ENCODE results near the gene FGF7. TPM values are rescaled to one million over a fixed set of nuclear protein-coding genes. Genes with fewer than 3 reads are reported as not detected.

The FGF7 gene
- total and polyA plus RNA-seq, 2 donors (not counting 1 experiment from before 2014, with no cell fraction given), result 61.5 to 488 TPM

GRCh38 chr15:49421991-49422390 is 1.1 kb upstream of the FGF7 start:
- H3K79me2 ChIP-seq (ENCODE audit: control insufficient read depth, insufficient read depth, low read length), result peaks cover 33% of the 10 kb centered on the region
- H3K36me3 ChIP-seq (ENCODE audit: control insufficient read depth, insufficient read depth, low read length), result no peaks in the 10 kb centered on the region
- H3K27me3 ChIP-seq (ENCODE audit: control insufficient read depth, insufficient read depth, low read length), result no peaks in the 10 kb centered on the region
- H3K4me2 ChIP-seq (ENCODE audit: extremely low read depth, insufficient read depth, low read length), result no peak overlapping the region
- no peaks in the 10 kb centered on the region for H4K20me1 ChIP-seq (ENCODE audit: control insufficient read depth, extremely low read depth, insufficient read depth, low read length)
- no peaks in the 10 kb centered on the region for H3K4me1 ChIP-seq (ENCODE audit: control insufficient read depth, extremely low read depth, insufficient read depth, low read length)
- peak overlapping the region in 1 of 4 experiments; percentile 73 for H3K4me3 ChIP-seq (replicated peaks in 1 of 4; ENCODE audit: control extremely low read depth in 1 of 4, insufficient read depth in 1 of 4, low read depth in 3 of 4, low read length in 4 of 4)
- DNase-seq (ENCODE audit: low read depth in 2 of 2), result peak; percentile 65 to 88
- H2AFZ ChIP-seq (ENCODE audit: low read length), result no peak overlapping the region
- TF ChIP-seq EZH2 (IDR thresholded peaks at IDR 0.05; ENCODE audit: low read length, missing control alignments) (no peak), CTCF (conservative IDR thresholded peaks at IDR 0.05 in 1 of 2, IDR thresholded peaks at IDR 0.05 in 1 of 2; ENCODE audit: low read depth in 1 of 2, low read length in 2 of 2) (peak; percentile 54 to 73)
- no peak overlapping the region for H3K27ac ChIP-seq (ENCODE audit: insufficient read depth, low read length)
- no peaks in the 10 kb centered on the region for H3K9me3 ChIP-seq (ENCODE audit: control insufficient read depth, insufficient read depth, low read depth, low read length)
- no peak overlapping the region for H3K9ac ChIP-seq (ENCODE audit: insufficient read depth, low read length)

DNA sequence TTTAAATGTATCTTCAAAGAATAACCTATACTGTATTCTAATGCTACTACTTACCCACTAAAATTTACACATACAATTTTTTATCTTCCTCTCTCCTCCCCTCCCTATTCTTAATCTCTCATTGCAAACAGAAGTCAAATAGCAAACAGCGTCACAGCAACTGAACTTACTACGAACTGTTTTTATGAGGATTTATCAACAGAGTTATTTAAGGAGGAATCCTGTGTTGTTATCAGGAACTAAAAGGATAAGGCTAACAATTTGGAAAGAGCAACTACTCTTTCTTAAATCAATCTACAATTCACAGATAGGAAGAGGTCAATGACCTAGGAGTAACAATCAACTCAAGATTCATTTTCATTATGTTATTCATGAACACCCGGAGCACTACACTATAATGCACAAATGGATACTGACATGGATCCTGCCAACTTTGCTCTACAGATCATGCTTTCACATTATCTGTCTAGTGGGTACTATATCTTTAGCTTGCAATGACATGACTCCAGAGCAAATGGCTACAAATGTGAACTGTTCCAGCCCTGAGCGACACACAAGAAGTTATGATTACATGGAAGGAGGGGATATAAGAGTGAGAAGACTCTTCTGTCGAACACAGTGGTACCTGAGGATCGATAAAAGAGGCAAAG is 984 bp downstream of the FGF7 start:
- H3K4me1 ChIP-seq (ENCODE audit: control insufficient read depth, extremely low read depth, insufficient read depth, low read length), result no peaks in the 10 kb centered on the region
- H3K4me3 ChIP-seq (replicated peaks in 1 of 4; ENCODE audit: control extremely low read depth in 1 of 4, insufficient read depth in 1 of 4, low read depth in 3 of 4, low read length in 4 of 4), result peak overlapping the region; percentile 65 to 93 (median 72)
- no peaks in the 10 kb centered on the region for H3K9me3 ChIP-seq (ENCODE audit: control insufficient read depth, insufficient read depth, low read depth, low read length)
- peak in 1 of 2 donors; percentile 38 for DNase-seq (ENCODE audit: low read depth in 2 of 2)
- H2AFZ ChIP-seq (ENCODE audit: low read length), result no peak overlapping the region
- peak overlapping the region; percentile 71 for H3K27ac ChIP-seq (ENCODE audit: insufficient read depth, low read length)
- TF ChIP-seq CTCF (conservative IDR thresholded peaks at IDR 0.05 in 1 of 2, IDR thresholded peaks at IDR 0.05 in 1 of 2; ENCODE audit: low read depth in 1 of 2, low read length in 2 of 2) (no peak), EZH2 (IDR thresholded peaks at IDR 0.05; ENCODE audit: low read length, missing control alignments) (no peak)
- H3K36me3 ChIP-seq (ENCODE audit: control insufficient read depth, insufficient read depth, low read length), result no peaks in the 10 kb centered on the region
- H3K27me3 ChIP-seq (ENCODE audit: control insufficient read depth, insufficient read depth, low read length), result no peaks in the 10 kb centered on the region
- H3K79me2 ChIP-seq (ENCODE audit: control insufficient read depth, insufficient read depth, low read length), result peaks cover 42% of the 10 kb centered on the region
- H3K4me2 ChIP-seq (ENCODE audit: extremely low read depth, insufficient read depth, low read length), result peak overlapping the region; percentile 7
- no peaks in the 10 kb centered on the region for H4K20me1 ChIP-seq (ENCODE audit: control insufficient read depth, extremely low read depth, insufficient read depth, low read length)
- peak overlapping the region; percentile 26 for H3K9ac ChIP-seq (ENCODE audit: insufficient read depth, low read length)

GRCh38 chr15:49424954-49425353 is 1.9 kb downstream of the FGF7 start:
- peaks cover 6% of the 10 kb centered on the region for H3K4me1 ChIP-seq (ENCODE audit: control insufficient read depth, extremely low read depth, insufficient read depth, low read length)
- H3K27ac ChIP-seq (ENCODE audit: insufficient read depth, low read length), result peak overlapping the region; percentile 71
- TF ChIP-seq CTCF (conservative IDR thresholded peaks at IDR 0.05 in 1 of 2, IDR thresholded peaks at IDR 0.05 in 1 of 2; ENCODE audit: low read depth in 1 of 2, low read length in 2 of 2), result no peak
- no peak for TF ChIP-seq EZH2 (IDR thresholded peaks at IDR 0.05; ENCODE audit: low read length, missing control alignments)
- H3K79me2 ChIP-seq (ENCODE audit: control insufficient read depth, insufficient read depth, low read length), result peaks cover 51% of the 10 kb centered on the region
- H3K36me3 ChIP-seq (ENCODE audit: control insufficient read depth, insufficient read depth, low read length), result no peaks in the 10 kb centered on the region
- H3K9me3 ChIP-seq (ENCODE audit: control insufficient read depth, insufficient read depth, low read depth, low read length), result no peaks in the 10 kb centered on the region
- peak overlapping the region; percentile 42 for H3K4me2 ChIP-seq (ENCODE audit: extremely low read depth, insufficient read depth, low read length)
- H4K20me1 ChIP-seq (ENCODE audit: control insufficient read depth, extremely low read depth, insufficient read depth, low read length), result no peaks in the 10 kb centered on the region
- no peak overlapping the region for H2AFZ ChIP-seq (ENCODE audit: low read length)
- peak in 1 of 2 donors; percentile 61 for DNase-seq (ENCODE audit: low read depth in 2 of 2)
- no peaks in the 10 kb centered on the region for H3K27me3 ChIP-seq (ENCODE audit: control insufficient read depth, insufficient read depth, low read length)
- H3K9ac ChIP-seq (ENCODE audit: insufficient read depth, low read length), result no peak overlapping the region
- peak overlapping the region; percentile 65 to 93 (median 72) for H3K4me3 ChIP-seq (replicated peaks in 1 of 4; ENCODE audit: control extremely low read depth in 1 of 4, insufficient read depth in 1 of 4, low read depth in 3 of 4, low read length in 4 of 4)

Measured in fibroblast of lung (primary cell).